Heart left ventricle (tissue), 13 donors: ENCODE results near the gene ZNF670.

Experiments used
- POLR2A ChIP-seq, 2 donors: fragments of 450-650 bp; IDR thresholded peaks; one replicate each; pipeline ENCODE4 v1.6.1; 2017; ENCODE audit warnings: antibody characterized with exemption in 2 of 2, mild to moderate bottlenecking in 2 of 2, moderate library complexity in 2 of 2
- TF ChIP-seq, protein P1 (sequence below), 12 donors: fragments of 200-600 bp; sonication (generic) in 4 of 12; IDR thresholded peaks; one replicate each; pipeline versions ENCODE4 v1.5.0 to v1.8.0; 2018 to 2022; ENCODE audit warnings: antibody characterized with exemption in 12 of 12, mild to moderate bottlenecking in 5 of 12
- donor health status: ischemic (EF 13 %, LVEDD 7.1; RV severe dilation, severe dysfunction).
- donor health status: DM: no; HTN: yes; CAD: no.
- donor health status: DM: no; HTN: no; CAD: no.
- donor health status: ischemic (EF 25% LVEDD 6.9; RV normal size, moderate dysfunction).
- donor health status: ischemic (EF 25% LVEDD 5.7; RV mildly dilated, moderate dysfunction).
- donor health status: ischemic (EF 35%, LVEDD 5.7; RV mildly dilated, moderate dysfunction).
- donor health status: nonischemic (EF 11% LVEDD 7.7; RV severe dilation, severe dysfunction).
- donor health status: DM: yes; HTN: yes; CAD: no.
- donor health status: PGD.
- donor health status: ischemic (EF 29% LVEDD 5.4; RV normal size, mild dysfunction).
- donor health status: nonischemic (EF 23%, LVEDD 6.1; RV moderate dilation, normal function).

DNA sequence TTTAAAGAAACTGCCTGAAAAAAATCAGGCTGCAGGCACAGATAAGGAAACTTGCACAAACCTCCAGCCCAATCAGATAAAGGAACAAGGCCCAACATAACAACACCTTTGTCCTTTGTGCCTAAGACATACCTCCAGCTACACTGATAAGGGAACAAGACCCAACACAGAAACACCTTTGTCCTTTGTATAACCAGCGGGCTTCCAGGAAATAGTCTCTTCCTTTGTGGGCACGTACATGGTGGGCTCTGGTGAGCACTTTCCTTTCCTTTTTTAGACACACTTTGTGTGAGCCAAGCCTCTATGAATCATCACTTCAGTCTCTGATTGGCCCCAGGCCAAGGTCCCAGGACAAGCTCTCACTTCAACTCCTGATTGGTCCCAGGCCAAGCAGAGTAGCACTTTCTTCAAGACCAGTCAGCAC is 23.6 kb downstream of the ZNF670 start:
- TF ChIP-seq, protein P1, sequence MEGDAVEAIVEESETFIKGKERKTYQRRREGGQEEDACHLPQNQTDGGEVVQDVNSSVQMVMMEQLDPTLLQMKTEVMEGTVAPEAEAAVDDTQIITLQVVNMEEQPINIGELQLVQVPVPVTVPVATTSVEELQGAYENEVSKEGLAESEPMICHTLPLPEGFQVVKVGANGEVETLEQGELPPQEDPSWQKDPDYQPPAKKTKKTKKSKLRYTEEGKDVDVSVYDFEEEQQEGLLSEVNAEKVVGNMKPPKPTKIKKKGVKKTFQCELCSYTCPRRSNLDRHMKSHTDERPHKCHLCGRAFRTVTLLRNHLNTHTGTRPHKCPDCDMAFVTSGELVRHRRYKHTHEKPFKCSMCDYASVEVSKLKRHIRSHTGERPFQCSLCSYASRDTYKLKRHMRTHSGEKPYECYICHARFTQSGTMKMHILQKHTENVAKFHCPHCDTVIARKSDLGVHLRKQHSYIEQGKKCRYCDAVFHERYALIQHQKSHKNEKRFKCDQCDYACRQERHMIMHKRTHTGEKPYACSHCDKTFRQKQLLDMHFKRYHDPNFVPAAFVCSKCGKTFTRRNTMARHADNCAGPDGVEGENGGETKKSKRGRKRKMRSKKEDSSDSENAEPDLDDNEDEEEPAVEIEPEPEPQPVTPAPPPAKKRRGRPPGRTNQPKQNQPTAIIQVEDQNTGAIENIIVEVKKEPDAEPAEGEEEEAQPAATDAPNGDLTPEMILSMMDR (IDR thresholded peaks at IDR 0.05), result no peak
- TF ChIP-seq POLR2A (IDR thresholded peaks at IDR 0.05), result no peak
